ENCODE measurements around the gene NSD1. TPM values are rescaled to one million over a fixed set of nuclear protein-coding genes. Genes with fewer than 3 reads are reported as not detected.

Gene NSD1
- polyA plus RNA-seq, 1 donor (not counting 4 experiments of a cell fraction or from before 2014, with no cell fraction given), result 13.6 TPM

DNA sequence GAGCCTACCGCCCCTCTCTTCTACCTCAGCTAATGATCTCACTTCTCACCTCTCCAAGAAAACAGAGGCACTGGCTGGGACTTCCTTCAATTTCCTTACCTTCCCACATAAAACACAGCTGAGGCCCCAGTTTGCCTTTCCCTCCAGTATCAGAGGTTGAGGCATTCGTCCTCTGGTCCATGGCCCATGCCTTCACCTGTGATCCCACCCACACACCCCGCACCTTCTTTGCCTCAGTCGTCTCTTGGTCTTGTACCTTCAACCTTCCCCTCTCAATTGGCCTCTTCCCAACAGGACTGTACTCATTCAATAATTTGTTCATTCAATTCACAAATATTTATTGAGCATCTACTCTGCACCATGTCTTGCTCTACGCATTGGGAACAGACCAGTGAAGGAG lies 11.0 kb upstream of the NSD1 start:
- FAIRE-seq (no peak), DNase-seq (ENCODE audit: low read depth, low spot score) (no peak)
- Histone ChIP-seq H3K4me2 (ENCODE audit: control insufficient read depth, extremely low read depth, insufficient read depth, low read depth, low read length) (no peak overlapping the region), H3K36me3 (ENCODE audit: control insufficient read depth in 2 of 2, extremely low read depth in 1 of 2, insufficient read depth in 2 of 2, low read length in 2 of 2) (no peaks in the 10 kb centered on the region), H3K4me1 (ENCODE audit: control insufficient read depth, extremely low read depth, insufficient read depth, low read length) (no peaks in the 10 kb centered on the region), H3K79me2 (ENCODE audit: control insufficient read depth, insufficient read depth, low read length) (no peaks in the 10 kb centered on the region), H3K9ac (ENCODE audit: control insufficient read depth, extremely low read depth, insufficient read depth, low read length) (no peak overlapping the region), H2AFZ (ENCODE audit: control insufficient read depth, low read length) (no peak overlapping the region), H3K4me3 (ENCODE audit: control insufficient read depth in 2 of 3, extremely low read depth in 1 of 3, insufficient read depth in 2 of 3, low read depth in 1 of 3, low read length in 3 of 3) (no peak overlapping the region), H3K27ac (ENCODE audit: control insufficient read depth, insufficient read depth, low read length) (no peak overlapping the region), H4K20me1 (ENCODE audit: control insufficient read depth, extremely low read depth, insufficient read depth, low read length) (no peaks in the 10 kb centered on the region), H3K9me1 (ENCODE audit: control insufficient read depth, extremely low read depth, insufficient read depth, low read length) (no peaks in the 10 kb centered on the region), H3K27me3 (ENCODE audit: control insufficient read depth, extremely low read depth, insufficient read depth, low read length) (no peaks in the 10 kb centered on the region), H3K9me3 (ENCODE audit: control insufficient read depth, low read depth, low read length) (no peaks in the 10 kb centered on the region)
- TF ChIP-seq EZH2 (IDR thresholded peaks at IDR 0.05; ENCODE audit: low read length), result no peak
- TF ChIP-seq, protein P1, sequence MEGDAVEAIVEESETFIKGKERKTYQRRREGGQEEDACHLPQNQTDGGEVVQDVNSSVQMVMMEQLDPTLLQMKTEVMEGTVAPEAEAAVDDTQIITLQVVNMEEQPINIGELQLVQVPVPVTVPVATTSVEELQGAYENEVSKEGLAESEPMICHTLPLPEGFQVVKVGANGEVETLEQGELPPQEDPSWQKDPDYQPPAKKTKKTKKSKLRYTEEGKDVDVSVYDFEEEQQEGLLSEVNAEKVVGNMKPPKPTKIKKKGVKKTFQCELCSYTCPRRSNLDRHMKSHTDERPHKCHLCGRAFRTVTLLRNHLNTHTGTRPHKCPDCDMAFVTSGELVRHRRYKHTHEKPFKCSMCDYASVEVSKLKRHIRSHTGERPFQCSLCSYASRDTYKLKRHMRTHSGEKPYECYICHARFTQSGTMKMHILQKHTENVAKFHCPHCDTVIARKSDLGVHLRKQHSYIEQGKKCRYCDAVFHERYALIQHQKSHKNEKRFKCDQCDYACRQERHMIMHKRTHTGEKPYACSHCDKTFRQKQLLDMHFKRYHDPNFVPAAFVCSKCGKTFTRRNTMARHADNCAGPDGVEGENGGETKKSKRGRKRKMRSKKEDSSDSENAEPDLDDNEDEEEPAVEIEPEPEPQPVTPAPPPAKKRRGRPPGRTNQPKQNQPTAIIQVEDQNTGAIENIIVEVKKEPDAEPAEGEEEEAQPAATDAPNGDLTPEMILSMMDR (optimal IDR thresholded peaks at IDR 0.05 in 1 of 3, IDR thresholded peaks at IDR 0.05 in 1 of 3, conservative IDR thresholded peaks at IDR 0.05 in 1 of 3; ENCODE audit: extremely low read depth in 1 of 3, insufficient read depth in 2 of 3, low read length in 3 of 3), result no peak
- dilution Hi-C loops (cut with MboI; ENCODE audit: extremely low pct_ligation_motif_present, low sequenced_read_pairs), result no loop called here

DNA sequence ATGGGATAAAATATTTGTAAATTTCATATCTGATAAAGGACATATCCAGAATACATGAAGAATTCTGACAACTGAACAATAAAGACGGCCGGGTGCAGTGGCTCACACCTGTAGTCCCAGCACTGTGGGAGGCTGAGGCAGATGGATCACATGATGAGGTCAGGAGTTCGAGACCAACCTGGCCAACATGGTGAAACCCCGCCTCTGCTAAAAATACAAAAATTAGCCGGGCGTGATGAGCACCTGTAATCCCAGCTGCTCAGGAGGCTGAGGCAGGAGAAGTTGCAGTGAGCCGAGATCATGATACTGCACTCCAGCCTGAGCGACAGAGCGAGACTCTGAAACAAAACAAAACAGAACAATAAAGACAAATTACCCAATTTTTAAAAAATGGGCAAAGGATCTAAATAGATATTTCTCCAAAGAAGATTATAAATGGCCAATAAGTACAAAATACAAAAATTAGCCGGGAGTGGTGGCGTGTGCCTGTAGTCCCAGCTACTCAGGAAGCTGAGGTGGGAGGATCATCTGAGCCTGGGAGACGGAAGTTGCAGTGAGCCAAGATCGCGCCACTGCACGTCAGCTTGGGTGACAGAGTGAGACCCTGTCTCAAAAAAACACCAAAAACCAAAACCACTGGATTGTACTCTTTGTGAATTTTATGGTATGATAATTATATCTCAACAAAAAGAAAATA lies 9.6 kb upstream of the NSD1 start:
- H3K4me1 ChIP-seq (ENCODE audit: control insufficient read depth, extremely low read depth, insufficient read depth, low read length), result no peaks in the 10 kb centered on the region
- DNase-seq (ENCODE audit: low read depth, low spot score) (no peak), FAIRE-seq (no peak)
- H3K79me2 ChIP-seq (ENCODE audit: control insufficient read depth, insufficient read depth, low read length), result no peaks in the 10 kb centered on the region
- H3K4me3 ChIP-seq (ENCODE audit: control insufficient read depth in 2 of 3, extremely low read depth in 1 of 3, insufficient read depth in 2 of 3, low read depth in 1 of 3, low read length in 3 of 3), result no peak overlapping the region
- no peak overlapping the region for H3K4me2 ChIP-seq (ENCODE audit: control insufficient read depth, extremely low read depth, insufficient read depth, low read depth, low read length)
- H3K36me3 ChIP-seq (ENCODE audit: control insufficient read depth in 2 of 2, extremely low read depth in 1 of 2, insufficient read depth in 2 of 2, low read length in 2 of 2), result no peaks in the 10 kb centered on the region
- no peaks in the 10 kb centered on the region for H3K9me3 ChIP-seq (ENCODE audit: control insufficient read depth, low read depth, low read length)
- no peak overlapping the region for H2AFZ ChIP-seq (ENCODE audit: control insufficient read depth, low read length)
- H3K27me3 ChIP-seq (ENCODE audit: control insufficient read depth, extremely low read depth, insufficient read depth, low read length), result no peaks in the 10 kb centered on the region
- no peaks in the 10 kb centered on the region for H4K20me1 ChIP-seq (ENCODE audit: control insufficient read depth, extremely low read depth, insufficient read depth, low read length)
- no peak for TF ChIP-seq EZH2 (IDR thresholded peaks at IDR 0.05; ENCODE audit: low read length)
- TF ChIP-seq, protein P1 (optimal IDR thresholded peaks at IDR 0.05 in 1 of 3, IDR thresholded peaks at IDR 0.05 in 1 of 3, conservative IDR thresholded peaks at IDR 0.05 in 1 of 3; ENCODE audit: extremely low read depth in 1 of 3, insufficient read depth in 2 of 3, low read length in 3 of 3), result no peak
- dilution Hi-C loops (cut with MboI; ENCODE audit: extremely low pct_ligation_motif_present, low sequenced_read_pairs), result no loop called here
- H3K9me1 ChIP-seq (ENCODE audit: control insufficient read depth, extremely low read depth, insufficient read depth, low read length), result no peaks in the 10 kb centered on the region
- H3K27ac ChIP-seq (ENCODE audit: control insufficient read depth, insufficient read depth, low read length), result no peak overlapping the region
- H3K9ac ChIP-seq (ENCODE audit: control insufficient read depth, extremely low read depth, insufficient read depth, low read length), result no peak overlapping the region

Data from keratinocyte (primary cell).